Lung (tissue), 12 donors: ENCODE measurements around the gene CACNG1. TPM values are rescaled to one million over a fixed set of nuclear protein-coding genes. Genes with fewer than 3 reads are reported as not detected.

Experiments used
- ATAC-seq: fragments of 200-7000 bp; cut with Tn5 transposase; one replicate; pipeline ENCODE4 v1.9.1; 2020; ENCODE audit warnings: moderate number of reproducible peaks; ENCODE audit not compliant: insufficient read depth, low FRiP score
- DNase-seq, 3 donors: peaks; one replicate each; pipeline ENCODE4 v3.0.0-alpha.2; 2013 to 2017
- H3K27ac ChIP-seq, 2 donors: one replicate each; pipeline ENCODE4 v1.5.1; 2013; ENCODE audit warnings: mild to moderate bottlenecking in 2 of 2, moderate library complexity in 2 of 2, control low read depth in 1 of 2, inconsistent platforms in 1 of 2, low read depth in 1 of 2, low read length in 1 of 2
- H3K27me3 ChIP-seq, 3 donors: one replicate each; pipeline ENCODE4 v1.5.1; 2013; ENCODE audit warnings: low read length in 2 of 3; ENCODE audit not compliant: control insufficient read depth in 3 of 3, insufficient read depth in 3 of 3
- H3K36me3 ChIP-seq, 4 donors: one replicate each; pipeline ENCODE4 v1.5.1; 2013; ENCODE audit warnings: low read length in 4 of 4, mild to moderate bottlenecking in 1 of 4, moderate library complexity in 1 of 4; ENCODE audit not compliant: control insufficient read depth in 4 of 4, insufficient read depth in 4 of 4
- H3K4me1 ChIP-seq, 5 donors: one replicate each; pipeline ENCODE4 v1.5.1; 2013; ENCODE audit warnings: low read length in 5 of 5, mild to moderate bottlenecking in 2 of 5, moderate library complexity in 1 of 5; ENCODE audit not compliant: control insufficient read depth in 5 of 5, insufficient read depth in 5 of 5
- H3K4me3 ChIP-seq: one replicate; pipeline ENCODE4 v1.5.1; 2013; ENCODE audit warnings: mild to moderate bottlenecking, control low read depth, moderate library complexity
- H3K9ac ChIP-seq, 2 donors: one replicate each; pipeline ENCODE4 v1.5.1; 2013; ENCODE audit warnings: low read length in 2 of 2, control low read depth in 1 of 2; ENCODE audit not compliant: insufficient read depth in 1 of 2
- H3K9me3 ChIP-seq, 4 donors: one replicate each; pipeline ENCODE4 v1.5.1; 2013; ENCODE audit warnings: low read length in 3 of 4, mild to moderate bottlenecking in 1 of 4, moderate library complexity in 1 of 4; ENCODE audit not compliant: control insufficient read depth in 4 of 4, insufficient read depth in 3 of 4
- WGBS, 2 donors: extraction: QIAGEN DNeasy Blood & Tissue Kit; methylation state at CpG; one replicate each; pipeline ENCODE4 v1.1.7; 2013; 5-methylcytosine and 5-hydroxymethylcytosine counted together
- polyA plus RNA-seq, 2 donors: library from polyadenylated mRNA; stranded (reverse); fragments of 200-250 nt; gene quantifications; one replicate each; pipeline ENCODE4 v1.2.1, GENCODE V29; 2013
- total RNA-seq, 2 donors: library from RNA; depleted of rRNA in 1 of 2; stranded (reverse); fragments of >200 nt in 1 of 2; gene quantifications; one replicate each; pipeline ENCODE4 v1.2.1, GENCODE V29; 2014 to 2021
- TF ChIP-seq, protein P1 (sequence below): IDR thresholded peaks from 2 replicates; pipeline ENCODE4 v1.5.1; 2012; ENCODE audit warnings: mild to moderate bottlenecking; ENCODE audit errors: control extremely low read depth, extremely low read depth
- donor health status: control.
- donor health status: control.
- donor health status: Bipolar disorder and iron deficiency.
- donor health status: healthy.
- donor health status: DM: yes; HTN: yes; CAD: no.

Gene CACNG1
- total and polyA plus RNA-seq, 4 donors = 0.05 to 0.08 TPM; not detected in 2

GRCh38 chr17:67043283-67043682 lies 1.1 kb upstream of the CACNG1 start:
- Histone ChIP-seq H3K27ac (no peak overlapping the region), H3K27me3 (no peaks in the 10 kb centered on the region), H3K9me3 (peaks cover 0 to 6% (median 6%) of the 10 kb centered on the region in 4 donors), H3K4me1 (no peaks in the 10 kb centered on the region), H3K4me3 (no peak overlapping the region), H3K36me3 (no peaks in the 10 kb centered on the region), H3K9ac (no peak overlapping the region)
- 86 to 88% methylated on average over 12 of the region's 12 CpGs for WGBS, 2 donors
- no peak for ATAC-seq
- DNase-seq = no peak
- TF ChIP-seq, protein P1, sequence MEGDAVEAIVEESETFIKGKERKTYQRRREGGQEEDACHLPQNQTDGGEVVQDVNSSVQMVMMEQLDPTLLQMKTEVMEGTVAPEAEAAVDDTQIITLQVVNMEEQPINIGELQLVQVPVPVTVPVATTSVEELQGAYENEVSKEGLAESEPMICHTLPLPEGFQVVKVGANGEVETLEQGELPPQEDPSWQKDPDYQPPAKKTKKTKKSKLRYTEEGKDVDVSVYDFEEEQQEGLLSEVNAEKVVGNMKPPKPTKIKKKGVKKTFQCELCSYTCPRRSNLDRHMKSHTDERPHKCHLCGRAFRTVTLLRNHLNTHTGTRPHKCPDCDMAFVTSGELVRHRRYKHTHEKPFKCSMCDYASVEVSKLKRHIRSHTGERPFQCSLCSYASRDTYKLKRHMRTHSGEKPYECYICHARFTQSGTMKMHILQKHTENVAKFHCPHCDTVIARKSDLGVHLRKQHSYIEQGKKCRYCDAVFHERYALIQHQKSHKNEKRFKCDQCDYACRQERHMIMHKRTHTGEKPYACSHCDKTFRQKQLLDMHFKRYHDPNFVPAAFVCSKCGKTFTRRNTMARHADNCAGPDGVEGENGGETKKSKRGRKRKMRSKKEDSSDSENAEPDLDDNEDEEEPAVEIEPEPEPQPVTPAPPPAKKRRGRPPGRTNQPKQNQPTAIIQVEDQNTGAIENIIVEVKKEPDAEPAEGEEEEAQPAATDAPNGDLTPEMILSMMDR = no peak

GRCh38 chr17:67044940-67045339 lies 586 bp downstream of the CACNG1 start:
- Histone ChIP-seq H3K36me3 (no peaks in the 10 kb centered on the region), H3K27ac (no peak overlapping the region), H3K9ac (no peak overlapping the region), H3K27me3 (no peaks in the 10 kb centered on the region), H3K4me3 (no peak overlapping the region), H3K4me1 (no peaks in the 10 kb centered on the region), H3K9me3 (peaks cover 0 to 20% (median 8%) of the 10 kb centered on the region in 4 donors)
- TF ChIP-seq, protein P1 = no peak
- DNase-seq (no peak), ATAC-seq (no peak)
- 90 to 95% methylated on average over 5 of the region's 5 CpGs for WGBS, 2 donors

- Histone ChIP-seq H3K27me3 (no peaks in the 10 kb centered on the region), H3K9me3 (peaks cover 0 to 22% (median 10%) of the 10 kb centered on the region in 4 donors), H3K27ac (no peak overlapping the region), H3K9ac (no peak overlapping the region), H3K4me3 (no peak overlapping the region), H3K36me3 (no peaks in the 10 kb centered on the region), H3K4me1 (no peaks in the 10 kb centered on the region)
- WGBS, 2 donors = 83 to 84% methylated on average over 4 of the region's 4 CpGs
- DNase-seq (no peak), ATAC-seq (no peak)
- TF ChIP-seq, protein P1 = no peak
These were observed 2.0 kb downstream of the CACNG1 start for GRCh38 chr17:67046398-67046797.

DNA sequence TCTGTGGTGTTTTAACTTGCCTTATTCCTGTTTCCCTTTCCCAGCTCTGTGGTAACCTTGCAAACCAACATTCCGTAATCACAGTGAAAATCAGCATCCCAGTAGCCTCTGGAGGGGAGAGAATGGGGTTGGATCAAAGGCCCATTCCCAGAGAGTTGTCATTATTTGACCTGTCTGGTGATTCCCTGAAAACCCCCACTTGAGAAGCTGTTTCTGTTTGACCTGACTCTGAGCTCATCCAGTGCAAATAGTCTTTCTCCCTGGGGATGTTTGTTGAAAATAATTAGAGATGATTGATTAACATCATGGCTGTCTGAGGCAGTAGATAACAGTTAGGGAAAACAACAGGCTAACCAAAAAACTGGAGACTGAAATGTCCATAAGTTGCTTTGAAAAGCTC lies 3.0 kb downstream of the CACNG1 start:
- DNase-seq = no peak
- TF ChIP-seq, protein P1 = no peak
- 81 to 89% methylated on average over 1 of the region's 1 CpG for WGBS, 2 donors
- no peak for ATAC-seq
- Histone ChIP-seq H3K27me3 (no peaks in the 10 kb centered on the region), H3K4me3 (no peak overlapping the region), H3K36me3 (no peaks in the 10 kb centered on the region), H3K4me1 (no peaks in the 10 kb centered on the region), H3K27ac (no peak overlapping the region), H3K9me3 (peaks cover 0 to 22% (median 10%) of the 10 kb centered on the region in 4 donors), H3K9ac (no peak overlapping the region)
